ENCODE data around the gene CALML6.

- TF ChIP-seq, protein P1, sequence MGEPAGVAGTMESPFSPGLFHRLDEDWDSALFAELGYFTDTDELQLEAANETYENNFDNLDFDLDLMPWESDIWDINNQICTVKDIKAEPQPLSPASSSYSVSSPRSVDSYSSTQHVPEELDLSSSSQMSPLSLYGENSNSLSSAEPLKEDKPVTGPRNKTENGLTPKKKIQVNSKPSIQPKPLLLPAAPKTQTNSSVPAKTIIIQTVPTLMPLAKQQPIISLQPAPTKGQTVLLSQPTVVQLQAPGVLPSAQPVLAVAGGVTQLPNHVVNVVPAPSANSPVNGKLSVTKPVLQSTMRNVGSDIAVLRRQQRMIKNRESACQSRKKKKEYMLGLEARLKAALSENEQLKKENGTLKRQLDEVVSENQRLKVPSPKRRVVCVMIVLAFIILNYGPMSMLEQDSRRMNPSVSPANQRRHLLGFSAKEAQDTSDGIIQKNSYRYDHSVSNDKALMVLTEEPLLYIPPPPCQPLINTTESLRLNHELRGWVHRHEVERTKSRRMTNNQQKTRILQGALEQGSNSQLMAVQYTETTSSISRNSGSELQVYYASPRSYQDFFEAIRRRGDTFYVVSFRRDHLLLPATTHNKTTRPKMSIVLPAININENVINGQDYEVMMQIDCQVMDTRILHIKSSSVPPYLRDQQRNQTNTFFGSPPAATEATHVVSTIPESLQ (CRISPR knock-in tag; IDR thresholded peaks at IDR 0.05), result no peak
- TF ChIP-seq, protein P2, sequence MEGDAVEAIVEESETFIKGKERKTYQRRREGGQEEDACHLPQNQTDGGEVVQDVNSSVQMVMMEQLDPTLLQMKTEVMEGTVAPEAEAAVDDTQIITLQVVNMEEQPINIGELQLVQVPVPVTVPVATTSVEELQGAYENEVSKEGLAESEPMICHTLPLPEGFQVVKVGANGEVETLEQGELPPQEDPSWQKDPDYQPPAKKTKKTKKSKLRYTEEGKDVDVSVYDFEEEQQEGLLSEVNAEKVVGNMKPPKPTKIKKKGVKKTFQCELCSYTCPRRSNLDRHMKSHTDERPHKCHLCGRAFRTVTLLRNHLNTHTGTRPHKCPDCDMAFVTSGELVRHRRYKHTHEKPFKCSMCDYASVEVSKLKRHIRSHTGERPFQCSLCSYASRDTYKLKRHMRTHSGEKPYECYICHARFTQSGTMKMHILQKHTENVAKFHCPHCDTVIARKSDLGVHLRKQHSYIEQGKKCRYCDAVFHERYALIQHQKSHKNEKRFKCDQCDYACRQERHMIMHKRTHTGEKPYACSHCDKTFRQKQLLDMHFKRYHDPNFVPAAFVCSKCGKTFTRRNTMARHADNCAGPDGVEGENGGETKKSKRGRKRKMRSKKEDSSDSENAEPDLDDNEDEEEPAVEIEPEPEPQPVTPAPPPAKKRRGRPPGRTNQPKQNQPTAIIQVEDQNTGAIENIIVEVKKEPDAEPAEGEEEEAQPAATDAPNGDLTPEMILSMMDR (IDR thresholded peaks at IDR 0.05), result no peak
- no peak for TF ChIP-seq STAT6 (CRISPR knock-in tag; conservative IDR thresholded peaks at IDR 0.05; ENCODE audit: low read depth)
- TF ChIP-seq EMX1 (CRISPR knock-in tag; IDR thresholded peaks at IDR 0.05), result no peak
- no peak for TF ChIP-seq ZNF512 (CRISPR knock-in tag; IDR thresholded peaks at IDR 0.05; ENCODE audit: borderline replicate concordance)
- TF ChIP-seq, protein P3, sequence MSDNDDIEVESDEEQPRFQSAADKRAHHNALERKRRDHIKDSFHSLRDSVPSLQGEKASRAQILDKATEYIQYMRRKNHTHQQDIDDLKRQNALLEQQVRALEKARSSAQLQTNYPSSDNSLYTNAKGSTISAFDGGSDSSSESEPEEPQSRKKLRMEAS (CRISPR knock-in tag; IDR thresholded peaks at IDR 0.05), result no peak
- no peak for TF ChIP-seq TEAD4 (CRISPR knock-in tag; IDR thresholded peaks at IDR 0.05)
Observed at GRCh38 chr1:1867164-1867563, 47.9 kb upstream of the CALML6 start.
